Esophagus muscularis mucosa (tissue), 4 donors: ENCODE data around the gene ACO1.

ENCODE experiments used
- EP300 ChIP-seq: sonication (generic); formaldehyde crosslinking; IDR thresholded peaks from one replicate; pipeline ENCODE4 v1.6.1; 2017; ENCODE audit warnings: antibody characterized with exemption
- POLR2A ChIP-seq: fragments of 450-650 bp; IDR thresholded peaks from one replicate; pipeline ENCODE4 v1.6.1; 2017; ENCODE audit warnings: antibody characterized with exemption, moderate library complexity, mild to moderate bottlenecking, low read depth
- POLR2AphosphoS5 ChIP-seq, 2 donors: sonication (generic); formaldehyde crosslinking; IDR thresholded peaks; one replicate each; pipeline ENCODE4 v1.6.1; 2017; ENCODE audit warnings: antibody characterized with exemption in 2 of 2
- TF ChIP-seq, protein P1 (sequence below), 3 experiments: fragments of 200-600 bp in 2 of 3; fragments of 450-650 bp in 1 of 3; sonication (generic) in 2 of 3; IDR thresholded peaks; one replicate each; pipeline ENCODE4 v1.5.1; 2017 to 2019; ENCODE audit warnings: antibody characterized with exemption in 3 of 3, mild to moderate bottlenecking in 2 of 3, moderate library complexity in 1 of 3

DNA sequence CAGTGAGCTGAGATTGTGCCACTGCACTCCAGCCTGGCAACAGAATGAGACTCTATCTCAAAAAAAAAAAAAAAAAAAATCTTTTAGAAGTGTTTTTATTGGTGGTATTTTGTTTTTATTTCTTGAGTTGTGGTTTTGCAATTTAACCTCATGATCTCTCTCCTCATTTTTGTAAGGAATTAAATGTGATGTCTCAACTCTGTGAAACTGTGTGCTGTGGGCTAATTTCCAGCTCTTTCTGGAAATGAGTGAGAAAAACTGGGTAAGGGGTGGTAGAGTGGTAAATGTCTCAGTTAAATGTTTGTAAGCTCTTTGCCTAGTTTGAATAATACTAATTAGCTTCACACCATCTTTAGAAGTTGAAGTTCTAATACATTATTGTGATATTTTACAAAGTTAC lies 29.0 kb downstream of the ACO1 start:
- TF ChIP-seq POLR2AphosphoS5 (IDR thresholded peaks at IDR 0.05), result no peak
- no peak for TF ChIP-seq POLR2A
- TF ChIP-seq, protein P1, sequence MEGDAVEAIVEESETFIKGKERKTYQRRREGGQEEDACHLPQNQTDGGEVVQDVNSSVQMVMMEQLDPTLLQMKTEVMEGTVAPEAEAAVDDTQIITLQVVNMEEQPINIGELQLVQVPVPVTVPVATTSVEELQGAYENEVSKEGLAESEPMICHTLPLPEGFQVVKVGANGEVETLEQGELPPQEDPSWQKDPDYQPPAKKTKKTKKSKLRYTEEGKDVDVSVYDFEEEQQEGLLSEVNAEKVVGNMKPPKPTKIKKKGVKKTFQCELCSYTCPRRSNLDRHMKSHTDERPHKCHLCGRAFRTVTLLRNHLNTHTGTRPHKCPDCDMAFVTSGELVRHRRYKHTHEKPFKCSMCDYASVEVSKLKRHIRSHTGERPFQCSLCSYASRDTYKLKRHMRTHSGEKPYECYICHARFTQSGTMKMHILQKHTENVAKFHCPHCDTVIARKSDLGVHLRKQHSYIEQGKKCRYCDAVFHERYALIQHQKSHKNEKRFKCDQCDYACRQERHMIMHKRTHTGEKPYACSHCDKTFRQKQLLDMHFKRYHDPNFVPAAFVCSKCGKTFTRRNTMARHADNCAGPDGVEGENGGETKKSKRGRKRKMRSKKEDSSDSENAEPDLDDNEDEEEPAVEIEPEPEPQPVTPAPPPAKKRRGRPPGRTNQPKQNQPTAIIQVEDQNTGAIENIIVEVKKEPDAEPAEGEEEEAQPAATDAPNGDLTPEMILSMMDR (IDR thresholded peaks at IDR 0.05), result no peak
- no peak for TF ChIP-seq EP300
